ENCODE results near the gene EPN2.

The EPN2 gene

DNA sequence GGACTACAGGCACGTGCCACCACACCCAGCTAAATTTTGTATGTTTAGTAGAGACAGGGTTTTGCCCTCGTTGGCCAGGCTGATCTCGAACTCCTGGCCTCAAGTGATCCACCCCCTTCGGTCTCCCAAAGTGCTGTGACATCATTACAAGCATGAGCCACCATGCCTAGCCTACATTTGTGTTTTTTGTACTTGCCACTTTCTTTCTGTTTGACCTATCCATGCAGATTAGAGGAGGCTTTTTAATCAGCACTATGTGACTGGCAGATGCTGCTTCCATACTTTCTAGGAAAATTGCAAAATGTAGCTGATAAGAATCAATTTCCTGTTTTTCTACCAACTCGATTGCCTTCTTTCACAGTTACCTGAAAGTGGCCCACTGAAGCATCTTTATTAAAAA lies 68.1 kb downstream of the EPN2 start:
- Histone ChIP-seq H3K9me3 (no peaks in the 10 kb centered on the region), H3K4me3 (ENCODE audit: low read depth, low read length) (no peak overlapping the region), H3K27me3 (no peaks in the 10 kb centered on the region), H3K36me3 (no peaks in the 10 kb centered on the region), H3K4me1 (no peaks in the 10 kb centered on the region)
- DNase-seq: no peak
- TF ChIP-seq, protein P1, sequence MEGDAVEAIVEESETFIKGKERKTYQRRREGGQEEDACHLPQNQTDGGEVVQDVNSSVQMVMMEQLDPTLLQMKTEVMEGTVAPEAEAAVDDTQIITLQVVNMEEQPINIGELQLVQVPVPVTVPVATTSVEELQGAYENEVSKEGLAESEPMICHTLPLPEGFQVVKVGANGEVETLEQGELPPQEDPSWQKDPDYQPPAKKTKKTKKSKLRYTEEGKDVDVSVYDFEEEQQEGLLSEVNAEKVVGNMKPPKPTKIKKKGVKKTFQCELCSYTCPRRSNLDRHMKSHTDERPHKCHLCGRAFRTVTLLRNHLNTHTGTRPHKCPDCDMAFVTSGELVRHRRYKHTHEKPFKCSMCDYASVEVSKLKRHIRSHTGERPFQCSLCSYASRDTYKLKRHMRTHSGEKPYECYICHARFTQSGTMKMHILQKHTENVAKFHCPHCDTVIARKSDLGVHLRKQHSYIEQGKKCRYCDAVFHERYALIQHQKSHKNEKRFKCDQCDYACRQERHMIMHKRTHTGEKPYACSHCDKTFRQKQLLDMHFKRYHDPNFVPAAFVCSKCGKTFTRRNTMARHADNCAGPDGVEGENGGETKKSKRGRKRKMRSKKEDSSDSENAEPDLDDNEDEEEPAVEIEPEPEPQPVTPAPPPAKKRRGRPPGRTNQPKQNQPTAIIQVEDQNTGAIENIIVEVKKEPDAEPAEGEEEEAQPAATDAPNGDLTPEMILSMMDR (IDR thresholded peaks at IDR 0.05; ENCODE audit: low read depth, low read length): no peak

DNA sequence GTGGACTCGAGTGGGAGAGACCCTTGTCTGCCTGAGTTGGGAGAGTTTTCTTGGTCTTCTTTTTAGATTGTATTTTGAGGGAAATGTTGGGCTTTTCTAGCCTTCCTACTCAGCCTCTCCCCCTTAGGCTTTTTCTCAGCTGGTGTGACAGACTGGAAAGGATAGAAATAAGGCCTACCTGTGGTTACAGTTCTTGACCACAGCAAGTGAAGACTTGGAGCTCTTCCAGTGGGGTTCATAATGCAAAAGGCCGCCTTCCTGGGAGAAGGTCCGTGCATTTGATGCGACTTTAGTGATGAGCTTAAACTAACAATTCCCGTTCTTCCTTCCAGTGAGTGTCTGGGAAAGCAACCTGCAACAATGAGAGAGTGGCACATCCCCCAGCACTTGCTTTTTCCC lies 68.6 kb downstream of the EPN2 start:
- Histone ChIP-seq H3K9me3 (no peaks in the 10 kb centered on the region), H3K4me1 (no peaks in the 10 kb centered on the region), H3K27me3 (no peaks in the 10 kb centered on the region), H3K4me3 (ENCODE audit: low read depth, low read length) (no peak overlapping the region), H3K36me3 (no peaks in the 10 kb centered on the region)
- TF ChIP-seq, protein P1 (IDR thresholded peaks at IDR 0.05; ENCODE audit: low read depth, low read length): no peak
- DNase-seq: no peak

DNA sequence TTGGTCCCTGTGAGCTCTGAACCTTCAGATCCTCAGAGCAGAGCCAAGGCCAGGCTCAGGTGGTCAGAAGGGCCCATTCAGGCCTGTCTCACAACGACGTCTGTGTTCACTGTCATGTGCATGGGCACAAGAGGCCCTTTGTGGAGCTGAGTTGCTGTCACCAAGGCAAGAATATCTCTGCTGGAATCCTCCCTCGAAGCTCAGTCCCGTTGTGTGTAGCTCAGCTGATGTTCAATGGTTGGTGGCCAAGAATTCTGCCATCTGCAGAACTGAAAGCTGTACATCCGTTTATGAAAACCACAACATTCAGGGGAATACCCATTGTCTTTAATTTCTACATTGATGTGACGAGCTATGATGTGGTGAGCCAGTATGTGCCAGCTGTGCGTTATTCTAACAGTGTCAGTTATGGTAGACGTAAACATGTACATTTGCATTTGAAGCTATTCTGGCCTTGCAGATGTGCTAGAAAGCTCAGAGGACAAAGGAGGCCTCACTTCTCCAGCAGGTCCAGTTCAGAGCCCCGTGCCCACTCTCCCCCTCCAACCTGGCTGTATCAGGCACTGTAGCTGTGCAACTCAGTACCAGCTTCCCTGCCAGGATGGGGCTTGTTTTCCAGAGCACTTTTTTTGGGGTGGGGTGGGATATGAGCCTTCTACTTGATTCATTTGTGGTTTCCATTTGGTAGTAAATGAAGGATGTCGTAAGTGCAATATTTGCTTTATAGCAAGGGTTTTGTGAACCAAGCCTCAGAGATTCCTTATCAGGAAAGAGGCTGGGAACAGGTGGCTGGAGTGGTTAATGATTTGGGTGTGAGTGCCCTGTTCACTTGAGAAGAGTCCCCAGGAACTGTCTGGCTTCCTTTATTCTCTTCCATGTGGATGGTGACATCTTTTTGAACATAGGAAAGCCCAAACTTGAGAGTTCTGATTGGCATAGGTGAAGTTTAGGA lies 69.3 kb downstream of the EPN2 start:
- no peak for DNase-seq
- TF ChIP-seq, protein P1 (IDR thresholded peaks at IDR 0.05; ENCODE audit: low read depth, low read length): no peak
- H3K27me3 ChIP-seq: no peaks in the 10 kb centered on the region
- no peaks in the 10 kb centered on the region for H3K9me3 ChIP-seq
- no peaks in the 10 kb centered on the region for H3K4me1 ChIP-seq
- no peaks in the 10 kb centered on the region for H3K36me3 ChIP-seq
- no peak overlapping the region for H3K4me3 ChIP-seq (ENCODE audit: low read depth, low read length)

DNA sequence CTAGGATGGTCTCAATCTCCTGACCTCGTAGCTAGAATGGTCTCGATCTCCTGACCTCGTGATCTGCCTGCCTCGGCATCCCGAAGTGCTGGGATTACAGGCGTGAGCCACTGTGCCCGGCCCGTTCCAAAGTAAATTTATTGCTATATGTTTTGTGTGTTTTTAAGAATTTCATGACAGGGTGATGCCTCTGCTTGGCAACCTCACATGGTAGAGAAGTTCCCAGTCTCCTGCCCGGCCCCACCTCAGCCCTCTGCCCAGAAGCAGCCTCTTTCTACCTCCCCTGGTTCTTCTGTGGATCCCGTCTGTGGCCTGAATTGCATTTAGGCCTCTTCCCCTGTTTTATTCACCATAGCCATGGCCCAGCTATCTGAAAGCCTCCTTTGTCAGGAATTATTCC lies 70.4 kb downstream of the EPN2 start:
- Histone ChIP-seq H3K27me3 (no peaks in the 10 kb centered on the region), H3K4me3 (ENCODE audit: low read depth, low read length) (no peak overlapping the region), H3K4me1 (no peaks in the 10 kb centered on the region), H3K36me3 (no peaks in the 10 kb centered on the region), H3K9me3 (no peaks in the 10 kb centered on the region)
- no peak for DNase-seq
- TF ChIP-seq, protein P1 (IDR thresholded peaks at IDR 0.05; ENCODE audit: low read depth, low read length): no peak

DNA sequence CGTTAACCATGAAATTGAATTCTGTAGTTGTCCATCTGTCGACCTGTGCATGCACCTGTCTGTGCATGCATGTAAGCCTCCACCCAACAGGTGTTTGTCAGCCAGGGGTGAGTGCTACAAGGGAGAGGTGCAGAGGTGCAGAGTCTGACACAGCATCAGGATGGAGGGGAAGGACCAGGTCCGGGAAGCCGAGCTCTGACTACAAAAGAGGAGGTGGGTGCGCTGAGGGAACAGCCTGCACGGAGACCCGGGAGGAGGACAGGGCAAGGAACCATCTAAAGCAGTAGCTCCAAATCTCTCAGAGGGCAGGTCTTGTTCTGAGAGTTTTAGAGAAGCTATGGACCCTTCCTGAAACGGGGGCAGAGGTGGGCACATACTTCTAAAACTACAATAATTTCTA lies 71.2 kb downstream of the EPN2 start:
- H3K9me3 ChIP-seq: no peaks in the 10 kb centered on the region
- DNase-seq: no peak
- no peak overlapping the region for H3K4me3 ChIP-seq (ENCODE audit: low read depth, low read length)
- TF ChIP-seq, protein P1 (IDR thresholded peaks at IDR 0.05; ENCODE audit: low read depth, low read length): no peak
- H3K27me3 ChIP-seq: no peaks in the 10 kb centered on the region
- H3K4me1 ChIP-seq: no peaks in the 10 kb centered on the region
- H3K36me3 ChIP-seq: no peaks in the 10 kb centered on the region

DNA sequence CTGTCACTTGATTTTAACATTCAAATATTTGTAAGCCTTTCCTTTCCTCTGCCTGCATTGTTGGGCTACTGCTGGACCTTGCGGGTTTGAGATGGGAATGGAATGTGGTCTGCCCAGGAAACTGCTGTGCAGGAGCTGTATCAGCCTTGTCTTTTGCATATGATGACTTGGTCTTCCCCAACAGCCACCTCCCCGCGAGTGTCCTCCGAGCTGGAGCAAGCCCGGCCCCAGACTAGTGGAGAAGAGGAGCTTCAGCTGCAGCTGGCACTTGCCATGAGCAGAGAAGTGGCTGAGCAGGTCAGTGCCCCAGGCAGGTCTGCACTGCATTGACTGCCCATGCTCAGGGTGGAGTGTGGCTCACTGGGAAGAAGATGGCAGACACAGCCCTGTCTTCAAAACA lies 72.5 kb downstream of the EPN2 start:
- TF ChIP-seq, protein P1 (IDR thresholded peaks at IDR 0.05; ENCODE audit: low read depth, low read length): no peak
- no peak for DNase-seq
- Histone ChIP-seq H3K36me3 (no peaks in the 10 kb centered on the region), H3K4me3 (ENCODE audit: low read depth, low read length) (no peak overlapping the region), H3K27me3 (no peaks in the 10 kb centered on the region), H3K9me3 (no peaks in the 10 kb centered on the region), H3K4me1 (no peaks in the 10 kb centered on the region)

Measured in BE2C (cell line).